ENCODE measurements around the gene SLC9A9. TPM values are rescaled to one million over a fixed set of nuclear protein-coding genes. Genes with fewer than 3 reads are reported as not detected.

SLC9A9 gene
- total and polyA plus RNA-seq, 10 of the 15 experiments (the other 5 are each of a cell fraction or from before 2014, with no cell fraction given): 3.5 to 14.2 (median 9.3) TPM

GRCh38 chr3:143328451-143328850 lies 519.8 kb downstream of the SLC9A9 start:
- H3K4me1 ChIP-seq (ENCODE audit: control insufficient read depth, insufficient read depth, low read length): no peaks in the 10 kb centered on the region
- no peak overlapping the region for H2AFZ ChIP-seq (ENCODE audit: control insufficient read depth, low read depth, low read length)
- ChIA-PET CTCF (interaction anchor here (1.4 kb wide), 1 partner anchor 16 kb away, joined by 3 read pairs; no protein-coding TSS in a partner anchor), RAD21 (ENCODE audit: unreplicated experiment) (no interaction called here), SMC1A (ENCODE audit: uncharacterized antibody, unreplicated experiment) (no interaction called here), POLR2A (no interaction called here)
- no peak overlapping the region for H3K4me2 ChIP-seq (ENCODE audit: control insufficient read depth, insufficient read depth)
- DNase-seq (ENCODE audit: low read depth, low spot score): no peak
- no peak; the same call in 2 of the 3 replicates for ATAC-seq
- no peaks in the 10 kb centered on the region for H3K27me3 ChIP-seq (replicated peaks in 1 of 2; ENCODE audit: control insufficient read depth in 2 of 2, insufficient read depth in 2 of 2, low read length in 1 of 2)
- H3K27ac ChIP-seq (ENCODE audit: control insufficient read depth, insufficient read depth): no peak overlapping the region
- 86% methylated on average over 5 of the region's 5 CpGs for WGBS (ENCODE audit: insufficient coverage, insufficient replicate concordance, low lambda C conversion rate, missing lambda C conversion rate)
- H4K20me1 ChIP-seq (ENCODE audit: control insufficient read depth, insufficient read depth): no peaks in the 10 kb centered on the region
- no peaks in the 10 kb centered on the region for H3K36me3 ChIP-seq (ENCODE audit: control insufficient read depth in 2 of 2, insufficient read depth in 2 of 2, low read length in 1 of 2)
- in situ Hi-C loops (cut with MboI): no loop called here
- no peaks in the 10 kb centered on the region for H3K79me2 ChIP-seq (ENCODE audit: control insufficient read depth, insufficient read depth, low read length)
- no peaks in the 10 kb centered on the region for H3K9me3 ChIP-seq (replicated peaks; ENCODE audit: control insufficient read depth, insufficient read depth, low read length)
- H3K9ac ChIP-seq (ENCODE audit: control insufficient read depth, insufficient read depth, low read length): no peak overlapping the region
- intact Hi-C loops (cut with micrococcal nuclease; ENCODE audit: unreplicated experiment): no loop called here
- TF ChIP-seq RAD21 (IDR thresholded peaks at IDR 0.05; ENCODE audit: insufficient read depth, low read depth, low read length) (0 out of 2 replicates have a peak, but pooled peaks have one; percentile 11), YBX1 (IDR thresholded peaks at IDR 0.05) (no peak)
- H3K4me3 ChIP-seq: no peak overlapping the region
- BruUV-seq (replicated peaks): no TSS peak
- no peak for FAIRE-seq

DNA sequence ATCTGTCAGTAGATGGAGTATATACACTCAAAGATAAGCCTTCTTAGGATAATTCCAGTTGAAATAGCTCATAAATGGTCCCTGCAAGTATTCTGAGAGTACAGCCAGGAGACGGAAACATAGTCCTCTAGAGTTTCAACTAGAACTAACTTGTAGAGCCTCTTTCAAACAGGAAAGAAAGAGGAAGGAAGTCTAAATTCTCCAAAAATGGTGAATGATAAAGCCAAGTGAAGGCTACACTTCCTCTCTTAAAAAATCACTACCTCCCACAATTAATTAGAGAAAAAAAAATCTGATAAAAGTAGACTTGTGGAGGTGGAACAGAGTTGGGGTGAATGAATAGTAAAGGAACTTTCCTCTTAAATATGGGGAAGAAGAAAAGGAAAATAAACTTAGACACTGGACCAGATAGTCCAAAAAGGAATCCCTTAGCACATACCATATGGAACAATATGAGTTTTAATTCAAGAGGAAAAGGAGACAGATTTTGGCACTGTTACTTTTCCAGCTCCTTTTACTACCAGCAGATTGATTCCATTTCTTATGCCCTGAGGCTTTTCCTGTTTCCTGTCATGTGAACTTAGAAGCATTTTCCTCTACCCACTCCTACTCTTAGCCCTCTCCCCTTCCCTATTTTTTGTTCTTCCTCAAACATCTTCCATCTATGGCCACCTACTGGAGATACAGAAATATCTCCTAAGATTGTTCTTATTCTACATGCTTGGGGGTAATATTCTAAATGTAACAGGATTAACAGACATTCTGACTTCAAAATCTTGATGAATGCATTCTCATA lies 521.1 kb downstream of the SLC9A9 start:
- Histone ChIP-seq H2AFZ (ENCODE audit: control insufficient read depth, low read depth, low read length) (no peak overlapping the region), H4K20me1 (ENCODE audit: control insufficient read depth, insufficient read depth) (no peaks in the 10 kb centered on the region), H3K4me3 (no peak overlapping the region), H3K27ac (ENCODE audit: control insufficient read depth, insufficient read depth) (no peak overlapping the region), H3K4me1 (ENCODE audit: control insufficient read depth, insufficient read depth, low read length) (no peaks in the 10 kb centered on the region), H3K9ac (ENCODE audit: control insufficient read depth, insufficient read depth, low read length) (no peak overlapping the region), H3K4me2 (ENCODE audit: control insufficient read depth, insufficient read depth) (no peak overlapping the region), H3K79me2 (ENCODE audit: control insufficient read depth, insufficient read depth, low read length) (no peaks in the 10 kb centered on the region), H3K27me3 (replicated peaks in 1 of 2; ENCODE audit: control insufficient read depth in 2 of 2, insufficient read depth in 2 of 2, low read length in 1 of 2) (no peaks in the 10 kb centered on the region), H3K9me3 (replicated peaks; ENCODE audit: control insufficient read depth, insufficient read depth, low read length) (no peaks in the 10 kb centered on the region), H3K36me3 (ENCODE audit: control insufficient read depth in 2 of 2, insufficient read depth in 2 of 2, low read length in 1 of 2) (no peaks in the 10 kb centered on the region)
- FAIRE-seq (no peak), DNase-seq (ENCODE audit: low read depth, low spot score) (no peak), ATAC-seq (no peak)
- no peak for TF ChIP-seq MAX (IDR thresholded peaks at IDR 0.05; ENCODE audit: low read depth, low read length)
- no peak for TF ChIP-seq SRF (IDR thresholded peaks at IDR 0.05; ENCODE audit: low read depth in 2 of 2, low read length in 2 of 2)
- no peak for TF ChIP-seq ATF7 (IDR thresholded peaks at IDR 0.05; ENCODE audit: low read depth)
- no peak for TF ChIP-seq RAD51 (IDR thresholded peaks at IDR 0.05)
- TF ChIP-seq, protein P1, sequence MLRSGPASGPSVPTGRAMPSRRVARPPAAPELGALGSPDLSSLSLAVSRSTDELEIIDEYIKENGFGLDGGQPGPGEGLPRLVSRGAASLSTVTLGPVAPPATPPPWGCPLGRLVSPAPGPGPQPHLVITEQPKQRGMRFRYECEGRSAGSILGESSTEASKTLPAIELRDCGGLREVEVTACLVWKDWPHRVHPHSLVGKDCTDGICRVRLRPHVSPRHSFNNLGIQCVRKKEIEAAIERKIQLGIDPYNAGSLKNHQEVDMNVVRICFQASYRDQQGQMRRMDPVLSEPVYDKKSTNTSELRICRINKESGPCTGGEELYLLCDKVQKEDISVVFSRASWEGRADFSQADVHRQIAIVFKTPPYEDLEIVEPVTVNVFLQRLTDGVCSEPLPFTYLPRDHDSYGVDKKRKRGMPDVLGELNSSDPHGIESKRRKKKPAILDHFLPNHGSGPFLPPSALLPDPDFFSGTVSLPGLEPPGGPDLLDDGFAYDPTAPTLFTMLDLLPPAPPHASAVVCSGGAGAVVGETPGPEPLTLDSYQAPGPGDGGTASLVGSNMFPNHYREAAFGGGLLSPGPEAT (IDR thresholded peaks at IDR 0.05; ENCODE audit: low read depth): no peak
- no peak for TF ChIP-seq PML (IDR thresholded peaks at IDR 0.05; ENCODE audit: low read length)
- no peak for TF ChIP-seq POLR2A (IDR thresholded peaks at IDR 0.05; ENCODE audit: low read depth, low read length)
- in situ Hi-C loops (cut with MboI) (no loop called here), intact Hi-C loops (cut with micrococcal nuclease; ENCODE audit: unreplicated experiment) (no loop called here)
- WGBS (ENCODE audit: insufficient coverage, insufficient replicate concordance, low lambda C conversion rate, missing lambda C conversion rate): 50% methylated on average over 1 of the region's 1 CpG
- ChIA-PET POLR2A (no interaction called here), SMC1A (ENCODE audit: uncharacterized antibody, unreplicated experiment) (no interaction called here), RAD21 (ENCODE audit: unreplicated experiment) (no interaction called here), CTCF (interaction anchor here (1.4 kb wide), 1 partner anchor 15 kb away, joined by 3 read pairs; no protein-coding TSS in a partner anchor)
- no TSS peak for BruUV-seq (replicated peaks)
